ENCODE data around the gene MOV10L1.

DNA sequence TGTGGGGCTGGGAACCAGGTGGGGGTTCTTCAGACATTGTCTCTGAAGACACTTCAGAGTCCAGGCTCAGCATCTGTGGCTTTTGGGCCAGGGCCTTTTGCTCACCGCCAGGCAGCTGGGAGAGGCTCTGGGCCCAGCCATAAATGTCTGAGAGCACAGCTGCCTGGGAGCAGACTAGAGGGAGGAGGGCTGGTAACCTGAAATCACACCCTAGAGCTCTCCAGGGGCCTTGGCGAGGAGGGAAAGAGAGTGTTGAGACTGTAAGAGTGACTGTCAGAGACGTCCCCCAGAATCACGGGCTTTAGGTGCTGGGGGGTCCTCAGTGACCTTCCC is 100.0 kb downstream of the MOV10L1 start:
- TF ChIP-seq CTCF (IDR thresholded peaks at IDR 0.05; ENCODE audit: low read length) (no peak), EZH2 (optimal IDR thresholded peaks at IDR 0.05; ENCODE audit: low read depth, low read length) (no peak)

Data from MM.1S (cell line).